A673 (cell line): Measurements from ENCODE around the gene FSHB.

ENCODE experiments used
- EZH2 ChIP-seq: fragments of 200-600 bp; sonication (generic); IDR thresholded peaks from 2 replicates; pipeline ENCODE4 v1.6.1; 2017; ENCODE audit warnings: borderline replicate concordance, low read depth, mild to moderate bottlenecking, mixed read lengths, antibody characterized with exemption, low read length; ENCODE audit not compliant: poor library complexity, severe bottlenecking
- TF ChIP-seq, protein P1 (sequence below): fragments of 300-800, 200-600 bp; sonication (generic); conservative IDR thresholded peaks from 2 replicates; pipeline ENCODE4 v1.5.1; 2017; ENCODE audit warnings: low read depth, mild to moderate bottlenecking, antibody characterized with exemption, low read length, moderate library complexity, mixed read lengths

DNA sequence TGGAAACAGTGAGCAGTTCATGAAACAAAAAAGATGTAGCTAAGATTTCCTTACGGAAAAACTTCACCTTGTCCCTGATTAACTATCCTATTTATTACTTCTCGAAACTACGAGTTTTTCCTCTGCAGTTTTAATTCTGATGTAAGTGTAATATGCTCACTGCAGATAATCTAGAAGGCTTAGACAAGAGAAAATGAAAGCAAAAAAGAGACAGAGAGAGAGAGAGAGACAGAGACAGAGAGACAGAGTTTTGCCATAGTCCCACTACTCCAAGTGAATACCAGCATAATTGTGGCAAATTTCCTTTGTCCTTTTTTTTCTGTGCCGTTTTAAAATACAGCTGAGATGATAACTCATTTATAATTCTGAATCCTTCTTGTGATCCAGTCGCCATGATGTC lies 24.8 kb downstream of the FSHB start:
- TF ChIP-seq, protein P1, sequence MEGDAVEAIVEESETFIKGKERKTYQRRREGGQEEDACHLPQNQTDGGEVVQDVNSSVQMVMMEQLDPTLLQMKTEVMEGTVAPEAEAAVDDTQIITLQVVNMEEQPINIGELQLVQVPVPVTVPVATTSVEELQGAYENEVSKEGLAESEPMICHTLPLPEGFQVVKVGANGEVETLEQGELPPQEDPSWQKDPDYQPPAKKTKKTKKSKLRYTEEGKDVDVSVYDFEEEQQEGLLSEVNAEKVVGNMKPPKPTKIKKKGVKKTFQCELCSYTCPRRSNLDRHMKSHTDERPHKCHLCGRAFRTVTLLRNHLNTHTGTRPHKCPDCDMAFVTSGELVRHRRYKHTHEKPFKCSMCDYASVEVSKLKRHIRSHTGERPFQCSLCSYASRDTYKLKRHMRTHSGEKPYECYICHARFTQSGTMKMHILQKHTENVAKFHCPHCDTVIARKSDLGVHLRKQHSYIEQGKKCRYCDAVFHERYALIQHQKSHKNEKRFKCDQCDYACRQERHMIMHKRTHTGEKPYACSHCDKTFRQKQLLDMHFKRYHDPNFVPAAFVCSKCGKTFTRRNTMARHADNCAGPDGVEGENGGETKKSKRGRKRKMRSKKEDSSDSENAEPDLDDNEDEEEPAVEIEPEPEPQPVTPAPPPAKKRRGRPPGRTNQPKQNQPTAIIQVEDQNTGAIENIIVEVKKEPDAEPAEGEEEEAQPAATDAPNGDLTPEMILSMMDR = no peak
- no peak for TF ChIP-seq EZH2
